ENCODE measurements around the gene HSPD1. TPM values are rescaled to one million over a fixed set of nuclear protein-coding genes. Genes with fewer than 3 reads are reported as not detected.

Gene HSPD1
- total and polyA plus RNA-seq, 4 donors = 185 to 490 (median 287) TPM

GRCh38 chr2:197516393-197516761, 16.7 kb upstream of the HSPD1 start:
- under 1% methylated on average over 17 of the region's 17 CpGs for WGBS
- Histone ChIP-seq H3K4me3 (ENCODE audit: low read depth in 1 of 3, low read length in 3 of 3) (peak overlapping the region; percentile 64 to 82 (median 82)), H3K9ac (ENCODE audit: low read depth in 1 of 2, low read length in 2 of 2) (peak overlapping the region; percentile 91 to 93), H3K4me1 (ENCODE audit: control insufficient read depth in 4 of 4, insufficient read depth in 4 of 4, low read length in 3 of 4) (peaks cover 0 to 12% (median 6%) of the 10 kb centered on the region in 4 donors), H3K9me3 (ENCODE audit: control insufficient read depth in 4 of 4, low read length in 3 of 4) (no peaks in the 10 kb centered on the region), H3K27me3 (ENCODE audit: control insufficient read depth in 4 of 4, insufficient read depth in 4 of 4, low read length in 3 of 4) (no peaks in the 10 kb centered on the region), H3K36me3 (ENCODE audit: control insufficient read depth in 4 of 4, insufficient read depth in 3 of 4, low read depth in 1 of 4, low read length in 3 of 4) (no peaks in the 10 kb centered on the region), H3K27ac (ENCODE audit: low read depth in 1 of 2, low read length in 2 of 2) (peak overlapping the region; percentile 93 to 95)
- TF ChIP-seq MAX (IDR thresholded peaks at IDR 0.05) = no peak
- no peak for TF ChIP-seq YY1 (IDR thresholded peaks at IDR 0.05)
- TF ChIP-seq RAD21 (IDR thresholded peaks at IDR 0.05) = no peak
- TF ChIP-seq HNF4G (IDR thresholded peaks at IDR 0.05) = no peak
- TF ChIP-seq ZBTB33 (IDR thresholded peaks at IDR 0.05) = no peak
- TF ChIP-seq EGR1 (IDR thresholded peaks at IDR 0.05; ENCODE audit: low read depth in 2 of 2) = no peak
- no peak for TF ChIP-seq NR2F2 (IDR thresholded peaks at IDR 0.05)
- no peak for TF ChIP-seq HNF4A (conservative IDR thresholded peaks at IDR 0.05)
- TF ChIP-seq CTCF (IDR thresholded peaks at IDR 0.05; ENCODE audit: low read depth, low read length, missing input control) = no peak
- no peak for TF ChIP-seq GABPA (IDR thresholded peaks at IDR 0.05 in 1 of 2, conservative IDR thresholded peaks at IDR 0.05 in 1 of 2)
- TF ChIP-seq RXRA (IDR thresholded peaks at IDR 0.05) = no peak
- DNase-seq (ENCODE audit: low spot score) = no peak

DNA sequence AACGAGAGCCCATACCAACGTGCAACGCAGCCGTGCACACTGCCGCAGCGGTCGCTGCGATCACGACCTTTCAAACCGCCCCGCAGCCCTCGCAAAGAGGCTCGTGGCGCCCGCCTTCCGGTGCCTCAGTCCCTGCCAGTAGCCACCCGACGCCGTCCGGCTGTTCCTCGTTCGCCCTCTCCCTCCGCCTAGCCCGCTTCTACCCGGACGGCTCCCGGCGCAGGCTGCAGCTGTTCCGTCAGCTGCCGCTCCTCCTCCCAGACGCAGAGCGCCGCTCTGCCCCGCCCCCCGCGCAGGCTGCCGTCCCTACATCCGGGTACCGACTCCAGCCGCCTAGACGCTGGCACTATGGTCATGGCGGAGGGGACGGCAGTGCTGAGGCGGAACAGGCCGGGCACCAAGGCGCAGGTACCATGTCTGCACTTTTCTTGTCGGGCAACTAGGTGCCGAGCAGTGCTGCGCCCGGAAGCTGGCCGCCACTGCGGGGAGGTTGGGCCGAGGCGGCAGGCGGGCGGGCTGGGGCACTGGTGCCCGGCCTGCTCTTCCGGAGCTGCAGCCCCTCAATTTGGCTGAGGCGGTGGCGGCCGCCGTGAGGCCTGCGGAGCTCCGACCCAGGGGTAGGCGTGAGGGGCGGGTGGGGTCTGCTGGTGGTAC, 16.2 kb upstream of the HSPD1 start, which contains the start of gene MOB4:
Gene MOB4 (plus strand): TSS at position 328 of the 654 bp plus-strand sequence. CDS start 21 bp downstream, at position 349.
- Histone ChIP-seq H3K36me3 (ENCODE audit: control insufficient read depth in 4 of 4, insufficient read depth in 3 of 4, low read depth in 1 of 4, low read length in 3 of 4) (no peaks in the 10 kb centered on the region), H3K4me3 (ENCODE audit: low read depth in 1 of 3, low read length in 3 of 3) (peak within 1 kb of the TSS; percentile 64 to 82 (median 82)), H3K27me3 (ENCODE audit: control insufficient read depth in 4 of 4, insufficient read depth in 4 of 4, low read length in 3 of 4) (no peaks in the 10 kb centered on the region), H3K27ac (ENCODE audit: low read depth in 1 of 2, low read length in 2 of 2) (peak within 1 kb of the TSS; percentile 93 to 95), H3K9me3 (ENCODE audit: control insufficient read depth in 4 of 4, low read length in 3 of 4) (no peaks in the 10 kb centered on the region), H3K4me1 (ENCODE audit: control insufficient read depth in 4 of 4, insufficient read depth in 4 of 4, low read length in 3 of 4) (peaks cover 0 to 12% (median 6%) of the 10 kb centered on the region in 4 donors), H3K9ac (ENCODE audit: low read depth in 1 of 2, low read length in 2 of 2) (peak within 1 kb of the TSS; percentile 93 to 98)
- WGBS = under 1% methylated on average over 66 of the region's 66 CpGs
- DNase-seq (ENCODE audit: low spot score) = peak; percentile 97
- TF ChIP-seq RAD21 (IDR thresholded peaks at IDR 0.05) (peak; percentile 57 to 63), ZBTB33 (IDR thresholded peaks at IDR 0.05) (peak; percentile 91), TAF1 (conservative IDR thresholded peaks at IDR 0.05) (peak; percentile 74), MAX (IDR thresholded peaks at IDR 0.05) (peak; percentile 43), SP1 (IDR thresholded peaks at IDR 0.05) (peak; percentile 88), RXRA (IDR thresholded peaks at IDR 0.05) (peak; percentile 48 to 58), HNF4A (conservative IDR thresholded peaks at IDR 0.05) (peak; percentile 27 to 35), EGR1 (IDR thresholded peaks at IDR 0.05; ENCODE audit: low read depth in 2 of 2) (peak in 1 of 2 donors; percentile 73), NR2F2 (IDR thresholded peaks at IDR 0.05) (peak; percentile 68), GABPA (IDR thresholded peaks at IDR 0.05 in 1 of 2, conservative IDR thresholded peaks at IDR 0.05 in 1 of 2) (peak; percentile 66 to 86), HNF4G (IDR thresholded peaks at IDR 0.05) (no peak), FOXA1 (IDR thresholded peaks at IDR 0.05) (no peak), JUND (IDR thresholded peaks at IDR 0.05) (peak; percentile 28 to 41), YY1 (IDR thresholded peaks at IDR 0.05) (peak; percentile 97), FOXA2 (IDR thresholded peaks at IDR 0.05) (no peak)
- TF ChIP-seq, protein P1, sequence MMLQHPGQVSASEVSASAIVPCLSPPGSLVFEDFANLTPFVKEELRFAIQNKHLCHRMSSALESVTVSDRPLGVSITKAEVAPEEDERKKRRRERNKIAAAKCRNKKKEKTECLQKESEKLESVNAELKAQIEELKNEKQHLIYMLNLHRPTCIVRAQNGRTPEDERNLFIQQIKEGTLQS (IDR thresholded peaks at IDR 0.05) = no peak
- TF ChIP-seq, protein P2, sequence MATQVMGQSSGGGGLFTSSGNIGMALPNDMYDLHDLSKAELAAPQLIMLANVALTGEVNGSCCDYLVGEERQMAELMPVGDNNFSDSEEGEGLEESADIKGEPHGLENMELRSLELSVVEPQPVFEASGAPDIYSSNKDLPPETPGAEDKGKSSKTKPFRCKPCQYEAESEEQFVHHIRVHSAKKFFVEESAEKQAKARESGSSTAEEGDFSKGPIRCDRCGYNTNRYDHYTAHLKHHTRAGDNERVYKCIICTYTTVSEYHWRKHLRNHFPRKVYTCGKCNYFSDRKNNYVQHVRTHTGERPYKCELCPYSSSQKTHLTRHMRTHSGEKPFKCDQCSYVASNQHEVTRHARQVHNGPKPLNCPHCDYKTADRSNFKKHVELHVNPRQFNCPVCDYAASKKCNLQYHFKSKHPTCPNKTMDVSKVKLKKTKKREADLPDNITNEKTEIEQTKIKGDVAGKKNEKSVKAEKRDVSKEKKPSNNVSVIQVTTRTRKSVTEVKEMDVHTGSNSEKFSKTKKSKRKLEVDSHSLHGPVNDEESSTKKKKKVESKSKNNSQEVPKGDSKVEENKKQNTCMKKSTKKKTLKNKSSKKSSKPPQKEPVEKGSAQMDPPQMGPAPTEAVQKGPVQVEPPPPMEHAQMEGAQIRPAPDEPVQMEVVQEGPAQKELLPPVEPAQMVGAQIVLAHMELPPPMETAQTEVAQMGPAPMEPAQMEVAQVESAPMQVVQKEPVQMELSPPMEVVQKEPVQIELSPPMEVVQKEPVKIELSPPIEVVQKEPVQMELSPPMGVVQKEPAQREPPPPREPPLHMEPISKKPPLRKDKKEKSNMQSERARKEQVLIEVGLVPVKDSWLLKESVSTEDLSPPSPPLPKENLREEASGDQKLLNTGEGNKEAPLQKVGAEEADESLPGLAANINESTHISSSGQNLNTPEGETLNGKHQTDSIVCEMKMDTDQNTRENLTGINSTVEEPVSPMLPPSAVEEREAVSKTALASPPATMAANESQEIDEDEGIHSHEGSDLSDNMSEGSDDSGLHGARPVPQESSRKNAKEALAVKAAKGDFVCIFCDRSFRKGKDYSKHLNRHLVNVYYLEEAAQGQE (IDR thresholded peaks at IDR 0.05) = peak; percentile 95
